ENCODE measurements around the gene URB1.

Gene URB1

DNA sequence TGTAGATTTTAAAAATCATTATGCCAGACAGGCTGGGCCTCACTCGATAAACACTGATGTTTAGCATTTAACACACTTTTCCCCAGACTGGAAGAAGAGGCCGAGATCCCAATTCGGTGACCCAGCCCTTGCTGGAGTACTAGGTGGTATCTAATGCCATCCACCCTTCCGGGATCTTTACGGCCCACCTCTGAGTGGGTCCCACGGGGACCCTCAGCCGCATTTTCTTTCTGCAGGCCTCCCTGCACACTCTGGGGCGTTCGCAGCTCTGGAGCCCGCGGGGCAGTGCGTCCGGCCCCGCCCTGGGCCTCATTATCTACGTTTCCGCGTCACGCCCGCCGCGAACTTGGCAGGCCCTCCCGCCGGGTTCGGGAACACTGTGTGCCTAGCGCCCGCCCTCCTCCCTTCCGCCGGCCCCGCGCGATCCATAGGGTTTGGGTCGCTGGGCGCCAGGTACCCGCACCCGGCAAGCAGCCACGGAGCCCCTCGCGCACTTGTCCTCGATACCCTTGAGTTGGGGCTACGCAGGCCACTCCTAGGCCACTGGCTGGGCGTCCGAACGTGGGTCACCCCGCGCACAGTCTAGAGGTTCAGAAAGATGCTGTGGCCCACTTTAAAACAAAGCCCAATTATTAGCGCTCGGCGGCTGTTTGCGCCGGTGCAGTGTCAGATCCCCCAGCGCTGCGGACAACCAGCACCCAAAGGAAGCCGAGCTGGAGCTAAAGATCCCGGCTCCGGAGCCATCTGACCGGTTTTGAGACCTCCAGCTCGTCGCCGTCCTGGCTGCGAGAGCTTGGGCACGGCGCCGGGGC, 18.7 kb upstream of the URB1 start:
- WGBS, 2 donors (ENCODE audit: extremely low coverage in 2 of 2, insufficient read length in 2 of 2, insufficient replicate concordance in 1 of 2): no CpG with 5 or more reads among the region's 63 CpGs
- no peak overlapping the region for H3K4ac ChIP-seq (ENCODE audit: low read length)

DNA sequence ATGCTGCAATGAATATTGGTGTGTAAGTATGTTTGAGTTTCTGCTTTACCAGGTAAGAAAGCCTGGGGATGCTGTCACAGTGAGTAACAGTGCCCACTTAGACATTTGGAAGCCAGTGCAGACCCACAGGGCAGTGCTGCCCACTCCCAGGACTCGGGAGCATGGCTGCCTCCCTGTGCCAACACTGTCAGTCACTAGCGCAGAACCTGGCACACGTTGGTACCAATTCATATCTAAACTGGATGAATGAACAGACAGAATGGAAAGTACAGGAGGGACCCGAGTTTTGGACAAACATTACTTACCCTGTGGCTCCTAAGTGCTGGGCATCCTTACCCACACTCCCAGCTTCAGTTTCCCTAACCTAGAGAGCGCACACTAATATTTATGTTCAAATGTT, 18.1 kb upstream of the URB1 start:
- H3K27me3 ChIP-seq (ENCODE audit: control insufficient read depth in 3 of 3, insufficient read depth in 3 of 3, low read depth in 1 of 3, low read length in 3 of 3): peaks cover 26 to 89% (median 48%) of the 10 kb centered on the region in 3 experiments
- DNase-seq (ENCODE audit: low spot score): no peak
- no peak overlapping the region for H3K4me3 ChIP-seq (ENCODE audit: low read length in 2 of 2)

More for the DNA sequence above, 18.7 kb upstream of the URB1 start:
- Histone ChIP-seq H3K14ac (ENCODE audit: low read length) (no peak overlapping the region), H2BK12ac (ENCODE audit: low read length) (no peak overlapping the region), H3K9ac (ENCODE audit: low read depth, low read length, poor library complexity) (peak overlapping the region; percentile 73), H2AFZ (ENCODE audit: low read length) (peak overlapping the region; percentile 77), H3K27ac (replicated peaks; ENCODE audit: low read length) (no peak overlapping the region), H4K91ac (ENCODE audit: low read depth, low read length, poor library complexity) (no peak overlapping the region), H2BK120ac (ENCODE audit: low read depth, low read length) (no peak overlapping the region), H3K4me2 (ENCODE audit: insufficient read depth, low read length, poor library complexity, severe bottlenecking) (peak overlapping the region; percentile 93), H2AK5ac (ENCODE audit: low read depth, low read length) (peak overlapping the region; percentile 54), H3K23ac (ENCODE audit: low read depth, low read length, poor library complexity) (peak overlapping the region; percentile 86), H4K8ac (ENCODE audit: low read depth, low read length) (no peak overlapping the region), H3K79me1 (ENCODE audit: low read depth, low read length) (no peaks in the 10 kb centered on the region), H3K27me3 (ENCODE audit: control insufficient read depth in 3 of 3, insufficient read depth in 3 of 3, low read depth in 1 of 3, low read length in 3 of 3) (peaks cover 26 to 87% (median 48%) of the 10 kb centered on the region in 3 experiments), H3K4me3 (ENCODE audit: low read length in 2 of 2) (peak overlapping the region in 1 of 2 donors; percentile 78), H3K18ac (ENCODE audit: low read length) (peak overlapping the region; percentile 62), H3K9me3 (replicated peaks in 1 of 2; ENCODE audit: control insufficient read depth in 2 of 2, insufficient read depth in 1 of 2, low read depth in 1 of 2, low read length in 2 of 2) (no peaks in the 10 kb centered on the region), H3K4me1 (ENCODE audit: control insufficient read depth in 2 of 2, insufficient read depth in 1 of 2, low read depth in 1 of 2, low read length in 2 of 2) (peaks cover 15 to 16% of the 10 kb centered on the region in 2 donors), H3K36me3 (replicated peaks in 1 of 2; ENCODE audit: control insufficient read depth in 2 of 2, insufficient read depth in 2 of 2, low read length in 2 of 2) (no peaks in the 10 kb centered on the region), H2BK5ac (ENCODE audit: low read length) (no peak overlapping the region), H2BK15ac (ENCODE audit: low read length) (no peak overlapping the region)
- DNase-seq (ENCODE audit: low spot score): no peak

GRCh38 chr21:32410291-32410690, 17.5 kb upstream of the URB1 start:
- Histone ChIP-seq H2BK120ac (ENCODE audit: low read depth, low read length) (no peak overlapping the region), H3K36me3 (replicated peaks in 1 of 2; ENCODE audit: control insufficient read depth in 2 of 2, insufficient read depth in 2 of 2, low read length in 2 of 2) (no peaks in the 10 kb centered on the region), H3K9ac (ENCODE audit: low read depth, low read length, poor library complexity) (no peak overlapping the region), H2AFZ (ENCODE audit: low read length) (no peak overlapping the region), H4K91ac (ENCODE audit: low read depth, low read length, poor library complexity) (no peak overlapping the region), H3K27ac (replicated peaks; ENCODE audit: low read length) (no peak overlapping the region), H4K8ac (ENCODE audit: low read depth, low read length) (no peak overlapping the region), H3K27me3 (ENCODE audit: control insufficient read depth in 3 of 3, insufficient read depth in 3 of 3, low read depth in 1 of 3, low read length in 3 of 3) (peaks cover 26 to 83% (median 48%) of the 10 kb centered on the region in 3 experiments), H2AK5ac (ENCODE audit: low read depth, low read length) (no peak overlapping the region), H2BK15ac (ENCODE audit: low read length) (no peak overlapping the region), H3K4me1 (ENCODE audit: control insufficient read depth in 2 of 2, insufficient read depth in 1 of 2, low read depth in 1 of 2, low read length in 2 of 2) (peaks cover 10% of the 10 kb centered on the region in 2 donors), H3K79me1 (ENCODE audit: low read depth, low read length) (no peaks in the 10 kb centered on the region), H3K14ac (ENCODE audit: low read length) (no peak overlapping the region), H2BK5ac (ENCODE audit: low read length) (no peak overlapping the region), H3K4ac (ENCODE audit: low read length) (no peak overlapping the region), H3K23ac (ENCODE audit: low read depth, low read length, poor library complexity) (no peak overlapping the region), H3K9me3 (replicated peaks in 1 of 2; ENCODE audit: control insufficient read depth in 2 of 2, insufficient read depth in 1 of 2, low read depth in 1 of 2, low read length in 2 of 2) (no peaks in the 10 kb centered on the region), H2BK12ac (ENCODE audit: low read length) (no peak overlapping the region), H3K4me2 (ENCODE audit: insufficient read depth, low read length, poor library complexity, severe bottlenecking) (no peak overlapping the region), H3K4me3 (ENCODE audit: low read length in 2 of 2) (no peak overlapping the region), H3K18ac (ENCODE audit: low read length) (no peak overlapping the region)
- WGBS, 2 donors (ENCODE audit: extremely low coverage in 2 of 2, insufficient read length in 2 of 2, insufficient replicate concordance in 1 of 2): no CpG with 5 or more reads among the region's 4 CpGs
- no peak for DNase-seq (ENCODE audit: low spot score)

More for the DNA sequence above, 18.1 kb upstream of the URB1 start:
- Histone ChIP-seq H2BK15ac (ENCODE audit: low read length) (no peak overlapping the region), H2AK5ac (ENCODE audit: low read depth, low read length) (no peak overlapping the region), H3K36me3 (replicated peaks in 1 of 2; ENCODE audit: control insufficient read depth in 2 of 2, insufficient read depth in 2 of 2, low read length in 2 of 2) (no peaks in the 10 kb centered on the region), H3K4ac (ENCODE audit: low read length) (no peak overlapping the region), H2BK12ac (ENCODE audit: low read length) (no peak overlapping the region), H4K91ac (ENCODE audit: low read depth, low read length, poor library complexity) (no peak overlapping the region), H3K27ac (replicated peaks; ENCODE audit: low read length) (no peak overlapping the region), H3K9me3 (replicated peaks in 1 of 2; ENCODE audit: control insufficient read depth in 2 of 2, insufficient read depth in 1 of 2, low read depth in 1 of 2, low read length in 2 of 2) (no peaks in the 10 kb centered on the region), H3K18ac (ENCODE audit: low read length) (no peak overlapping the region), H3K79me1 (ENCODE audit: low read depth, low read length) (no peaks in the 10 kb centered on the region), H2BK120ac (ENCODE audit: low read depth, low read length) (peak overlapping the region; percentile 68), H2AFZ (ENCODE audit: low read length) (no peak overlapping the region), H3K9ac (ENCODE audit: low read depth, low read length, poor library complexity) (no peak overlapping the region), H3K23ac (ENCODE audit: low read depth, low read length, poor library complexity) (no peak overlapping the region), H3K14ac (ENCODE audit: low read length) (no peak overlapping the region), H4K8ac (ENCODE audit: low read depth, low read length) (no peak overlapping the region), H3K4me2 (ENCODE audit: insufficient read depth, low read length, poor library complexity, severe bottlenecking) (no peak overlapping the region), H3K4me1 (ENCODE audit: control insufficient read depth in 2 of 2, insufficient read depth in 1 of 2, low read depth in 1 of 2, low read length in 2 of 2) (peaks cover 15% of the 10 kb centered on the region in 2 donors), H2BK5ac (ENCODE audit: low read length) (no peak overlapping the region)
- no CpG with 5 or more reads among the region's 5 CpGs for WGBS, 2 donors (ENCODE audit: extremely low coverage in 2 of 2, insufficient read length in 2 of 2, insufficient replicate concordance in 1 of 2)

GRCh38 chr21:32406405-32406804, 13.6 kb upstream of the URB1 start:
- H3K4ac ChIP-seq (ENCODE audit: low read length): no peak overlapping the region
- H2AFZ ChIP-seq (ENCODE audit: low read length): no peak overlapping the region
- no peak overlapping the region for H4K8ac ChIP-seq (ENCODE audit: low read depth, low read length)
- no peak overlapping the region for H3K4me2 ChIP-seq (ENCODE audit: insufficient read depth, low read length, poor library complexity, severe bottlenecking)
- H3K36me3 ChIP-seq (replicated peaks in 1 of 2; ENCODE audit: control insufficient read depth in 2 of 2, insufficient read depth in 2 of 2, low read length in 2 of 2): no peaks in the 10 kb centered on the region
- no peak overlapping the region for H3K27ac ChIP-seq (replicated peaks; ENCODE audit: low read length)
- no peak overlapping the region for H2BK15ac ChIP-seq (ENCODE audit: low read length)
- no peak overlapping the region for H4K91ac ChIP-seq (ENCODE audit: low read depth, low read length, poor library complexity)
- H3K9me3 ChIP-seq (replicated peaks in 1 of 2; ENCODE audit: control insufficient read depth in 2 of 2, insufficient read depth in 1 of 2, low read depth in 1 of 2, low read length in 2 of 2): no peaks in the 10 kb centered on the region
- H3K9ac ChIP-seq (ENCODE audit: low read depth, low read length, poor library complexity): no peak overlapping the region
- H3K79me1 ChIP-seq (ENCODE audit: low read depth, low read length): no peaks in the 10 kb centered on the region
- peaks cover 4 to 44% (median 16%) of the 10 kb centered on the region in 3 experiments for H3K27me3 ChIP-seq (ENCODE audit: control insufficient read depth in 3 of 3, insufficient read depth in 3 of 3, low read depth in 1 of 3, low read length in 3 of 3)
- no peak overlapping the region for H2AK5ac ChIP-seq (ENCODE audit: low read depth, low read length)
- no peaks in the 10 kb centered on the region for H3K4me1 ChIP-seq (ENCODE audit: control insufficient read depth in 2 of 2, insufficient read depth in 1 of 2, low read depth in 1 of 2, low read length in 2 of 2)
- H3K23ac ChIP-seq (ENCODE audit: low read depth, low read length, poor library complexity): no peak overlapping the region
- no CpG with 5 or more reads among the region's 6 CpGs for WGBS, 2 donors (ENCODE audit: extremely low coverage in 2 of 2, insufficient read length in 2 of 2, insufficient replicate concordance in 1 of 2)
- no peak overlapping the region for H3K4me3 ChIP-seq (ENCODE audit: low read length in 2 of 2)
- no peak overlapping the region for H2BK12ac ChIP-seq (ENCODE audit: low read length)
- no peak for DNase-seq (ENCODE audit: low spot score)
- no peak overlapping the region for H2BK120ac ChIP-seq (ENCODE audit: low read depth, low read length)
- no peak overlapping the region for H3K18ac ChIP-seq (ENCODE audit: low read length)
- no peak overlapping the region for H2BK5ac ChIP-seq (ENCODE audit: low read length)
- H3K14ac ChIP-seq (ENCODE audit: low read length): no peak overlapping the region

Measured in neuronal stem cell (in vitro differentiated cells).